ENCODE results near the gene CD300LF.
A peak's percentile ranks its signal among the peaks of the same experiment; 100 is the strongest.

The CD300LF gene

DNA sequence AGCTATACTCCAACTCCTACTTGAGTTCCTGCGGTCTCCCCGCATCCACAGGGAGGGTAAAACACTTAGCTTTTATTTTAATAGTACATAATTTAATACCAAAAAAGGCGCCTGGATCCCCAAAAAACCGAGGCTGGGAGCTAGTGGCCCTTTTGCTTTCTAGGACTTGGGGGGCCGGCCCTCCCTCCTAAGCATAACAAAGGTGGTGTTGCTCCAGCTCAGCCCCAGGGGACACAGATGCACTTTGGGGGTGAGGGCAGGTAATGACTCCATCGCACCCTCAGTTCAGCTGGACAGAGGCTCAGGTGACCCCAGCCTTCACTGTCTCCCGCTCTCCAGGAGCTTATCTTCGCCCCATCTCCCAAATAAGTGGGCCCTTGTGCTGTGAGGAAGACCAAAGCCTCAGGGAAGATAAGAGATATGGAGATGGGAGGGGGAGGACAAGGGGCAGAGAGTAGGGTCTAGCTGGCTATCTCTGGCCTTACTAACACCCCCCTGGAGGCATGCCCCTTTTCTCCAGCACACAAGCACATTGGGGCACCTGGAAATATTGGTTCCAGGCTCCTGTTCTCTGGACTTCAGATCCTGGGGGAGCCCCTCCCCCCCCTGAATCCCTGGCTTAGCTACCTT, 32.9 kb upstream of the CD300LF start:
- no peak for DNase-seq

DNA sequence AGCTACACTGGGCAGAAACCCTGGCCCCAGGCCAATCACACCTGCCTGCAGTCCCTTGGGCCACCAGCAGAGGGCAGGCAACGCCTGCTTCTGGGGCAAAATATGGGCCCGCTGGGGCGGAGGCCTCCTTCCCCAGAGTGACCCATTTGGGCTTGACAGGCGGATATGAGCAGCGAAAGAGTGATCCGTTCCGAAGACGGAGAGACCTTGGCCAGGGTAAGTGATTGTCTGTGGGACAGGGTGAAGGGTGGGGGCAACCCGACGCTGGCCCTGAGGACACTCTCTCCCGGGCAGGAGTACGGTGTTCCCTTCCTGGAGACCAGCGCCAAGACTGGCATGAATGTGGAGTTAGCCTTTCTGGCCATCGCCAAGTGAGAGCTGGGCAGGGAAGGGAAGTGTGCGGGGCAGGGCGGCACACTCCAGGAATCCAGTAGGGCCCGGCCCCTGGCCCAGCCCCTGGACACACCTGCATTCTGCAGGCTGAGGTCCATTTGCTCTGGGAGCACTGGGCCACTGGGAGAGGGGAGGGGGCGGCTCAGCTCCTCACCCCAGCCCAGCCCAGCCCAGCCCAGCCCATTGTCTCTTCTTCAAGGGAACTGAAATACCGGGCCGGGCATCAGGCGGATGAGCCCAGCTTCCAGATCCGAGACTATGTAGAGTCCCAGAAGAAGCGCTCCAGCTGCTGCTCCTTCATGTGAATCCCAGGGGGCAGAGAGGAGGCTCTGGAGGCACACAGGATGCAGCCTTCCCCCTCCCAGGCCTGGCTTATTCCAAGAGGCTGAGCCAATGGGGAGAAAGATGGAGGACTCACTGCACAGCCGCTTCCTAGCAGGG, 32.2 kb upstream of the CD300LF start:
- DNase-seq = peak; percentile 96

DNA sequence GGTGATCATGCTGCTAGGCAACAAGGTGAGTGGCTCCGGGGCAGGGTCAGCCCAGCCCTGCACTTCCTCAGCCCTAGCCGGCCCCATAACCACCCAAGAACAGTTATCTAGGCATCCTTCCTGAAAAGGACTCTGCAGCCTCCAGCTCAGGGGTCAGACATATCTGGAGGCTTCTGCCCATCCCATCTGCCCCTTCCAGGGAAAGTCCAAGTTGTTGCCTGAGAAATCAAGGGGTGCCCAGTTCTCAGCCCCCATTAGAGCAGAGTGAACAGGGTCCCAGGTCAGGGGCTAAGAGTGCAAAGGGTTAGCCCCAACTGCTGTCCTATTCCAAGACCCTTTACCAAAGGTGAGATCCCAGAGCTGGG, 31.6 kb upstream of the CD300LF start:
- DNase-seq = no peak

DNA sequence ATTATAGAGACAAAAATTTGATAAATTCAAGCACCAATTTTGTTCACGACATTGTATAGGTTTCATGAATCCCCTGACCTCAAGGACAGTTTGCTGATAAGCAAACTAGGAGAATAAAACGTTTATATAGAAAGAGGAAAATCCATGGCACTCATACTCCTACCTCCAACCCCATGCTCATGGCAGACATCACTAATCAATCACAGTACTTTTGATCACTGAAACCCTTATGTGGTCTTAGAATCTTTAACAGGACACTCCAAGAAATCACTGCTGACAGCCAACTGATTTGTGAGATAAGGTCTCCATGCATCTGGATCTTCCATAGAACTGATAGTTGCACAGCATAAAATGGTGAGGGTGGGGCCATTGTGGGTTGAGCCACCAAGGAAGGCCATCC, 31.0 kb upstream of the CD300LF start:
- DNase-seq = no peak

DNA sequence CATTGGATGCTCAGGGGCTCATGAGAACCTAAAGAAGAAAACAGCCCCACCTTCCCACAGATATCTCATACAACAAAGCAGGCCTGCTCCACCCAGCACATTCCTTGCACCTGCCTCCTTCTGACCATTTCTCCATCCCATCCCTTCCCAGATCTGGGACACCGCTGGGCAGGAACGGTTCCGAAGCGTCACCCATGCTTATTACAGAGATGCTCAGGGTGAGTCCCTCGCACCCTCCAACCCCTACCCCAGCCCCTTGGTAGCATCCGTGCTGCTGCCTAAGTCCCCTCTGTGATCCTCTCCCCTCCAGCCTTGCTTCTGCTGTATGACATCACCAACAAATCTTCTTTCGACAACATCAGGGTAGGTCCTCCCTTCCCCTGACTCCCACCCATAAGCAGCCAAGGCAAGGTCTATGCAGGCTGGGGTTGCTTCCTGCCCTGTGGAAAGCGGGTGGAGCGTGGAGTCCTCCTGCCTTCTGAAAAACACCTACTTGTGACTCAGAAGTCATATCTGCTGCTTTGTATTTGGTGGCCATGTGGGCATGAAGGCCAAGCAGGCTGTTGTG, 30.3 kb upstream of the CD300LF start:
- no peak for DNase-seq

DNA sequence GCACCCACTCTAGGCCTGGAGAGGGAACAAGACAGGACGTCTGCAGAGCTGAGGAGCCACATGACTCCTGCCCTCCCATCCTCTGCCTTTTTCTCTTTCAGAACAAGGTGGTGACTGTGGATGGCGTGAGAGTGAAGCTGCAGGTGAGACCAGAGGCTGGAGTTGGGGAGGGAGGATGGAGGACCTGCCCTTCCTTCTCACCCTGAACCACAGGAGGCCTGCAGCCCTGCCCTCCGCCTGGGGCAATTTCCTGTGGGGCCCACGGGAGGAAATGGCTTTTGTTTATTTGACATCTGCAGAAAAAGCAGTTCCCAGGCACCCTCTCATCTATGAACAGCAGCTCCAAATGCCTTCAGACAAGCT, 29.4 kb upstream of the CD300LF start:
- peak; percentile 82 for DNase-seq

DNA sequence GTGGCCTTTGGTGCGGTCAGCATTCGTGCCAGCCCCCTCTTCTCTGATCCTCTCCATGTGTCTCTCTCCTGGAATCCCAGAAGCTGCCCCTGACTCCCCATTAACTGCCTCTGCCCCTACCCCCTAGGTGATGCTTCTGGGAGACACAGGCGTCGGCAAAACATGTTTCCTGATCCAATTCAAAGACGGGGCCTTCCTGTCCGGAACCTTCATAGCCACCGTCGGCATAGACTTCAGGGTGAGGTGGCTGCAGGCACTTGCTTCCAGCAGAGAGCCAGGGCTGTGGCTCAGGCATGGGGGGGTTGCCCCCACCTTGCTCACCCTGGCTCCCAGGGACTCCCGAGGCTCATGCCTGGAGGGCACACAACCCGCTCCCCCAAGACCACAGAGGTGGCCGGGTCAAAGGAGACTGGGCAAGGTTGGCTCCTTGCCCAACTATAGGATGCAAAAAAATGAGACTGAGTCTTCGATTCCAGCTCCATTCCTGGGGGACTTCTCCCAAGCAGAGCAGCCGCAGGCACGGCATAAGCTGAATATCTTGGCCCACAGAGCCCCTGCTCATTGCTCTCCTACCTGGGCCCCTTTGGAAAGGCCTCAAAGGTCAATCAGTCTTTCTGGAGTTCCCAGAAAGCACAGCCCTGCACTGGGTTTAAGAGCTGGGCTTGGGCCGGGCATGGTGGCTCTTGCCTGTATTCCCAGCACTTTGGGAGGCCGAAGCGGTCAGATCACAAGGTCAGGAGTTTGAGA, 28.1 kb upstream of the CD300LF start:
- no peak for DNase-seq

DNA sequence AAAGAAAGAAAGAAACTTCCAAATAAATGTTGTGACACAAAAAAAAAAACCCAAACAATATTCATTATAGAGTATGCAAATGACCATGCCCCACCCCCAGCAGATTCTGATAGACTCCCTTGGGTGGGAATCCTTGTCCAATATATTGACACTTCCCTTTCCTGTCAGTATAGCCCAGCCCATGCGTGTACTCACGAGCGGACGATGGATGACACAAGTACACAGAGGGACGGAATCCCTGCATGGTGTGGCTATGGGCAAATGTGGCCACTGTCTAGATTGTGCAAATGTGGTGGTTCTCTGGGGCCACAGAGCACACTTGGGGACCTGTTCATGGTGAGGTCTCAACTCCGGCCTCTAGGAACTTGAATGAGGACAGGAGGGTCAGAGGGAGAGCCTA, 27.4 kb upstream of the CD300LF start:
- no peak for DNase-seq

DNA sequence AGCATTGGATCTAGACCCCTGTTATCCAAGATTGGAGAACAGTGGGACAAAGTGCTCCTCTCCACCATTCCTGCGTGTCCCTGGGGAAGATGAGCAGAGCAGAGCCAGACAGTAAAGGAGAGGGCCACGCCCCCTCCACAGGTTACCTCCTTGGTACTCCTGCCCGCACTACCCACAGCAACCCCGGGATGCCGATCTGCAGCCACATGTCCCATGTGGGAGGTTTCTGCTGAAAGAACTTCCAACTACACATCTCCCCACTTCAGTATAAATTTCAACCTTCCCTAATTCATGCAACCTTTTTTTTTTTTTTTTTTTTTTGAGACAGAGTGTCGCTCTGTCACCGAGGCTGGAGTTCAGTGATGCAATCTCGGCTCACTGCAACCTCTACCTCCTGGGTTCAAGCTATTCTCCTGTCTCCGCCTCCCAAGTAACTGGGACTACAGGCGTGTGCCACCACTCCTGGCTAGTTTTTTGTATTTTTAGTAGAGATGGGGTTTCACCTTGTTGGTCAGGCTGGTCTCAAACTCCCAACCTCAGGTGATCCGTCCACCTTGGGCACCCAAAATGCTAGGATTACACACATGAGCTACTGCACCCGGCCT, 26.6 kb upstream of the CD300LF start:
- DNase-seq = peak; percentile 73

DNA sequence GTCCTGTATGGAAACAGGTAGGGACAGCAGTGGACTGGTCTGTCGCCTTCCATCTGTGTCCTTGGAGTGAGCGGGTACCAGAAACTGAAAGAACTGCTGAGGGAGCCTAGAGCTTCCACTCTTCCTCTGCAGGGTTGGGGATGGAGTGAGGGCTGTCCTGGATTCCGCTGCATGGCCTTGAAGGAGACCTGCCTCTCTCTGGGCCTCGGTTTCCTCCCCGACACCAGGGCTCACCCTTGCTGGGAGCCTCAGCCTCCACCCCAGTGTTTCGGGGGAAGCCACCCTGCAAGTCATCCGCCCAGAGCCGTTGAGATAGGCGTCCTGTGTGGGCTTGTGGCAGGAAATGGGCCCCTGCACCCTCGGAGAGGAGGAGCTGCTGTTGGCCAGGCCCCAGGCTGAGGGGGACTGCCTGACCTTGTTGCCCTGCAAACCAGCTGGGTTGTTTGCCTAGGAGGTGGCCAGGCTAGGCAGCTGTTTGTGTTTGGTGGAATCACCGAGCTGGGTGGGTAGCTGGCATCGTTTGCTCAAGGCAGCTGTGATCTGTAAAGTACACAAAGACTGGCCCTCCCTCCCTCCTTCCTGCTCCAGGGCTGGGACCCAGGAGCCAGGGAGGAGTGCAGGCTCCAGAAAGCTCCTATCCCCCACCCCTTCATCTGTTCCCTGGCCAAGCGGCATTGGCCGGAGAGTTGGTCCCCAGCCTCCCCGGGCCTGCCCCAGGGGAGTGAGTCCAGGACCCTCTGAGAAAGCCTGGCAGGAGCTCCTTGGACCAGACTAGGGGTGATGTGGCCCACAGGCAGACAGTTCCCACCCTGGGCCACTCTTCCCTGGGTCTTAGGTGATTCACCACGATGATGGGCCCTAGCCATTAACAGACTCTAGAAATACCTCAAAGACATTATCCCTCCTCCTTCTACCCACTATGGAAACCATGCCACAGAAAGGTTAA, 25.6 kb upstream of the CD300LF start:
- peak; percentile 89 for DNase-seq

DNA sequence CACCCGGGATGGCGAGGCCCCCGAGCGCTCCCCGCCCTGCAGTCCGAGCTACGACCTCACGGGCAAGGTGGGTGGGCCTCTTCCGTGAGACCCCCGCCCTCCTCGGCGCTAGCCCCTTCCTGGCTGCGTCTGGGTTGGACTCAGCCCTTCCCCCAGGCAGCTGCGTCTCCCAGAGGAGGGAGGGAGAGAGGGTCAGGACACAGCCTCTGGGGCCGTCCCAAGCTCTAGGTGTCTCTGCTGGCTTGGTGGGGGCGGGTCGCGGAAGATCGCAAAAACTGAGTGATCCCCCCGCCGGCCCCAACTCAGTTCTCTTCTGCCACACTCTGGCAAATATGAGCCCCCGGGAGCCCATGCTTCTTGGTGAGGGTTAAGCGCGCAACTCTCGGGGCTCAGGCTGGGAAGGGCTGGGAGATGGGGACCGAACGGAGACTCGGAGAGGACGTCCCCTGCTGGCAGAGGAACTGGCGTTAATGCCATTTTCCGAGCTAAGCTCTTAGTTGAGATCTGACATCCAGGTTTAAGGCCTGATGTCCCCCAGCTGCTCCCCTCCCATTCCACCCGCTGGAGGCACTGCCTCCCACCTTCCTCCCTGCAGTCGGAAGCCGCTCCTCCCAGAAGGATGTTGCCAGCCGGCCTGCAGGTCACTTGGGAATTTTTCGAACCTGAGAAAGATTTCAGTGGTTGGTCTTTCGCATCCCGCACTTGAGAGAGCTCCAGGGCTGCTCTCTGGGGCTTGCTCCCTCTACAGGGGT, 24.8 kb upstream of the CD300LF start:
- DNase-seq = peak; percentile 79

DNA sequence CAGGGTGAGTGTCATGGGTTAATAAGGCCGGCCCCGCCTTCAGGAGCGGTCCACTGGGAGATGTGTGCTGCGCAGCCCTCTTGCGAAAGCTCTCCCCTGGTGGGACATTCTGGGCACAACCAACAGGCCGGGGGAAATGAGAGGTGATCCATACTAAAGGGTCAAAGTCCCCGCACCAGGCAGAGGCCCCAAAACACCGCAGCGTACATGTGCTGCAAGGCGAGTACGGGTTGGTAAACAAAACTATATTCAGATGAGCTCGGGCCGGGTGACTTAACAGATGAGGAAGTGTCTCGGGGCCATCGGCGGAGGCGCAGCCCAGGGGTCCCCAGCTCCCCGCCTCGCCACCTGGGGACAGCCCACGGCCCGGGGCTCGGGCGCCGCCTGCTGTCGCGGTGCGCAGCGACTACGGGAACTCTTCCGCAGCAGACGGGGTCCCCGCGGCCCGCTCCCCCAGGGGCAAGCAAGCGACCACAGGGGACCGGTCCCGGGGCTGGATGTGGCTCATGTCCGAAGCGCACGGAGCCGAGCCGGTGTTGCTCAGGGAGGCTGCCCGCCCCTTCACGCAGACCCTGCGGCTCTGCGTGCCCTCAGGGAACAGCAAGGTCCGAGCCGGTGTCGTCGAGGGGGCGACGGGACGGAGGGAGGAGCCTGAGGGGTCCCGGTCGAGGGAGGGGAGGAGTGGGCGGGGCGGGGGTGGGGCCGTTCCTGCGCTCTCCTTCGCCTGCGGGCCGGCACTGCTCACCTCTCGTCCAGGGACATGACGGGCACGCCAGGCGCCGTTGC, 24.0 kb upstream of the CD300LF start, which contains the start of gene RAB37:
RAB37 (plus strand) TSS at position 744 of the 786 bp plus-strand sequence; CDS start at position 761, 17 bp downstream.
- peak; percentile 81 for DNase-seq

DNA sequence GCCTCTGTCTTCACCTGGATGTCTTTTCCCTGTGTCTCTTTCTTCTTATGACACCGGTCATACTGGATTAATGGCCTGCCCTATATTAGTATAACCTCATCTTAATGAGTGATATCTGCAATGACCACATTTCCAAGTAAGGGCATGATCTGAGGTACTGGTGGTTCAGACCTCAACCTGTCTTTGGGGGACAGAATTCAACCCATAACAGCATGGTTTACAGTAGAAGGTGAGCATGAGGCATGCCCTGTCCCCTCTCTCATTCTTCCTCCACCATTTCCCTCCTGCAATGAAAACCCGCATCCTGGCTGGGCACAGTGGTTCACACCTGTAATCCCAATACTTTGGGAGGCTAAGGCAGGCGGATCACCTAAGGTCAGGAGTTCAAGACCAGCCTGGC, 21.5 kb upstream of the CD300LF start:
- DNase-seq = no peak

DNA sequence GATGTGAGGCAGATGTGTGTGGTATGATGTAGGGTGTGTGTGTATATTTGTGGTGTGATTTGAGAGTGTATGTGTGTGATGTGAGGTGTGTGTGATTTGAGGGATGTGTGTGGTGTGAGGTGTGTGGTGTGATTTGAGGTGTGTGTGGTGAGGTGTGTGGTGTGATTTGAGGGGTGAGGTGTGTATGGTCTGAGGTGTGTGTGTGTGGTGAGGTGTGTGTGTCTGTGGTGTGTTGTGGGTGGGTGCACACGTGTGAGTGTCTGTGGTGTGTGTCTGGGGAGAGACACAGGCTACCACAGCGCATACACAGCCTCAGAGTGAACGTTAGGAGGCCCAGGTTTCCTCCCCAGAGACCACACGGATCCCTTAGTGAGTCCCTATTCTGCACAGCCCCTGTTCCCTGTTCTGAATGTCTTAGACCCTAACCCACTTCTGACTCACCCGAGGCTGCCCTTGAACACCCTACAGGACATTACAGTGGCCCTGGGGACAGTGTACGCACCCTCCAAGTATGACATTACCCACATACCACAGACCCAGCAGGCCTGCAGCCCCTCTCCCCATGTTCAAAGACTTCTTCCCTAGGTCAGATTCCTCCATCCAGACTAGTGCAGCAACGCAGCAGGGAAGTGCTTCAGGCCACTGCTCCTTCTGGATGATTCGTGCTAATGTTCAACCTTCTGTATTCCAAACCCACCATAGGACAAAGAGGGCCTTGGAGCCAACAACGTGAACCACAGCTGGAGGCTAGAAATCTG, 20.8 kb upstream of the CD300LF start:
- DNase-seq = no peak

DNA sequence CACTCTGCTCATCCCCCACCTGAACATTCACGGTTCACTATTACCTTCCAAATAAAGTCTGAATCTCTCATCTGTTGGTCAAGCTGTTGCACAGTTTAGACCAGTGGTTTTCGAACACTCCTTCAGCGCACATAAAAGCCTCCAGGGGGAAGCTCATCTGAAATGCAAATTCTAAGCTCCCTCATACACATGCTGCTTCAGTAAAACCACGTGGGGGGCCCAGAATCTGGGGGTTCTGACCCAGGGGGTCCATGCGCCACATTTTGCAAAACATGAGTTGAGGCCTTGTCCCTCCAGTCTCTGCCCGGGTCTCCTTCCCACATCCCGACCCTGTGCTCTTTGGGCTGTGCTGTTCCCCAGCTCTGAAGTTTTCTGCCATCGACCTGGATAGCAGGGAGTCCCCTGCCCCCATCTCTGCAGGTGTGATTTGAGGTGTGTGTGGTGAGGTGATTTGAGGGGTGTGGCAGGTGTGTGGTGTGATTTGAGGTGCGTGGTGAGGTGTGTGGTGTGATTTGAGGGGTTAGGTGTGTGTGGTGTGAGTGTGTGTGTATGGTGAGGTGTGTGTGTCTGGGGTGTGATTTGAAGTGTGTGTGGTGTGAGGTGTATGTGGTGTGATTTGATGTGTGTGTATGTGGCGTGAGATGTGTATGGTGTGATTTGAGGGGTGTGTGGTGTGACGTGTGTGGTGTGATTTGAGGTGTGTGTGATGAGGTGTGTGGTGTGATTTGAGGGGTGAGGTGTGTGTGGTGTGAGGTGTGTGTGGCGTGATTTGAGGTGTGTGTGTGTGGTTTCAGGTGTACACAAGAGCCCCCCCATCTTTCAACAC, 19.5 kb upstream of the CD300LF start:
- no peak for DNase-seq

DNA sequence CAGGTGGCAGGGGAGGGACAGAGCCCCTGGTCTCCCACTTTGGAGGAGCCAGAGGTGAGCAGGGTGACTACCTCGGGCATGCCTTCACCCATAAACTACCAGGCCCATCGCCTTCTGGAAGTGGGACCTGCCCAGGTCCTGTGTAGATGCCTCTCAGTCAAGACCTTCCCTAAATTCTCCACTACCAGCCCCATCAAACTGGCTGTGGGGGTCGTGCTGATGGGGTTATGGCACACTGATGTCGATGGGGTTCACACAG, 18.6 kb upstream of the CD300LF start:
- DNase-seq = no peak

DNA sequence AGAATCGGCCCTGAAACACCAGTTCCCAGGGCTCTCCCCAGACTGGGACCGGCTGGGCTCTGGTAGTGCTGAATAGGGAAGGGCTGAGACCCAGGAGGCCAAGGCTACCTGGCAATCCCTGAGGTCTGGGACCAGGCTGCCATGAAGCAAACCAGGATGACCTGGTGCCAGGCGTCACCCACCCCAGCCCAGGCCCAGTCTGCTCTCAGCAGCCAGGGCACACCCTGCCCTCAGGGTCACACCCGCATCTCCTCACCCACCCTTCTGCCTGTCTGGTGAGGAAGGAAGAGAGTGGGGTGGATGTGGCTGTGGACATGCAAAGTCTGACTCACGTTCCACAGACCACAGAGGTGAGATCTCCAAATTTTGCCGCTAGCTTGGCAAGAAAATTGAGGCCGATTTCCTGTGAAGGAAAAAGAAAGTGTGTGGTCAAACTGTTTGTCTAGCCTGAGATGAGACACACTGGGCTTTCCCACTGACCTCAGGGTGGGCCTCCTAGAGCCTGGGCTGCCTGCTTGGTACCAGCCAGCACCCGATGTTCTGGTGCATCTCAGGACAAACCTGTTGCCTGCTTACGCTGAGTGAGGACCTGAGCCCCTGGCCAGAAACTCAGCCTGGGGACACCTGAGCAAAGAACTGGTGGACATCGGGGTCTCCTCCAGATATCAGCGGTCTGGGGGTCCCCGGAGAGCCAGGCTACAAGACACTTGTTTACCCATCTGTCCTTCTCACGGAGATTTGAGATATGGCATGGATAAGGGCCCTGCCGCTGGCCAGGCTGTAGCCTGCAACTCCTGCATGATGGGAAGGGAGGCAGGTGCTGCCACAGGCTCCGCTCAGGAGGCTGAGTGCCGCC, 18.0 kb upstream of the CD300LF start:
- peak; percentile 79 for DNase-seq

DNA sequence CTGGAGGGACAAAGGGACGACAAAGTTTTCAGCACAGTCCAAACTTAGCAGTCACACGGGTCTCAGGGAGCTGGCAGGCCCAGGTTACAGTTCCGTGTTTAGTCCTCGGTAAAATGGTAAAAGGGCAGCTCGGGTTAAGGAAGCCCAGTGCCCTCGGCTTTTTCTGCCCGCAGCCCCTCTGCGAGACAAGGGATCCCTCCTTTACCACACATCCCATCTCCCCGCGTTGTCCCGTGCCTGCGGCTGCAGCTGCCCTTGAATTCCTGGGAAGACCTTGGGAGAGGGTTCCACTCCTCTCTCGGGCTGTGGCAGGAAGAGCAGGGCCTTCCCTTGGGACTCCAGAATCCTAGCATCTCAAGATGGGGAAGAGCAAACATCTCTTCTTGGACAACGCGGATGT, 17.1 kb upstream of the CD300LF start:
- no peak for DNase-seq
